ENCODE measurements around the gene PRR7.

PRR7 gene

DNA sequence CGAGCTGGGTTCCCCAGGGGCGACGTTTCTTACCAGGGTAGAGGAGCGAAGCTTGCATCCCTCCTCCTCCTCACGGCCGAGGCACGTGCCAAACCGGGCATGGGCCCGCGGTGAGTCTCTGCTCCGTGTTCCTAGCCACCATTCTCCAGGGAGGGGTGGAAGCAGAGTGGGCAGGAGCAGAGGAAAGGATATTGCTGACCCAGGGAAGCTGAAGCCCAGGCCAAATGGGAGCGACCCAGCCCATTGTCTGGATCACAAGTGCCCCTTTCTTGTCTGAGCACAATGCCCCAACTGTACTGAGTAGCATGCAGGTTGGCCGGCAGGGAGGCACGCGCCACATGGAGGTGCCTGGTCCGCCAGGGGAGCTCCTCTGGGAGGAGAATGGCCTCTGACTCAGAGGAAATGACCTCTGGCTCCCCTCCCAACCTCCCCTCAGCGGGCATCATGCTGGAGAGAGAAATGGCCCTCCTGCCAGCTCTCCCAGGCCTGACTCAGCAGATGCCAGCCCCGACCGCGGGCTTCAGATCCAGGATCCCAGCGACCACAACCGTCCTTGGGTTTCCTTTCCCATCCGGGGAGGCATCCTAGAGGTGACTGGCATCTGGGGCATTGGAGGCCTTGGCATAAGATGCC lies 1.1 kb downstream of the PRR7 start:
- Histone ChIP-seq H3K79me2 (ENCODE audit: low read length) (no peaks in the 10 kb centered on the region), H3F3A (ENCODE audit: insufficient read depth, low read length) (peaks cover 34% of the 10 kb centered on the region), H3K9ac (ENCODE audit: low read length) (peak overlapping the region; percentile 30; the same call in 1 of the 2 replicates), H3K4me1 (ENCODE audit: low read length) (peaks cover 31% of the 10 kb centered on the region), H3K4me2 (ENCODE audit: low read depth, low read length) (0 out of 2 replicates have a peak overlapping the region, but pooled peaks have one; percentile 25), H2AFZ (ENCODE audit: low read length) (no peak overlapping the region), H3K9me2 (replicated peaks; ENCODE audit: insufficient read depth, low read length) (no peaks in the 10 kb centered on the region), H3K27ac (ENCODE audit: low read length) (no peak overlapping the region), H3K36me3 (replicated peaks; ENCODE audit: insufficient read depth, low read length) (no peaks in the 10 kb centered on the region), H3K27me3 (replicated peaks; ENCODE audit: insufficient read depth, low read length) (no peaks in the 10 kb centered on the region), H3K9me3 (replicated peaks; ENCODE audit: insufficient read depth, low read length) (no peaks in the 10 kb centered on the region), H3K4me3 (ENCODE audit: low read length) (no peak overlapping the region), H4K20me1 (ENCODE audit: insufficient read depth, low read length) (no peaks in the 10 kb centered on the region)
- DNase-seq: no peak
- TF ChIP-seq CTCF (IDR thresholded peaks at IDR 0.05; ENCODE audit: low read length) (no peak), EZH2 (optimal IDR thresholded peaks at IDR 0.05; ENCODE audit: low read depth, low read length) (no peak), EZH2phosphoT487 (IDR thresholded peaks at IDR 0.05; ENCODE audit: low read length) (no peak)

GRCh38 chr5:177448244-177448950 lies 1.8 kb downstream of the PRR7 start:
- H4K20me1 ChIP-seq (ENCODE audit: insufficient read depth, low read length): no peaks in the 10 kb centered on the region
- TF ChIP-seq EZH2 (optimal IDR thresholded peaks at IDR 0.05; ENCODE audit: low read depth, low read length): no peak
- TF ChIP-seq CTCF (IDR thresholded peaks at IDR 0.05; ENCODE audit: low read length): no peak
- no peak for TF ChIP-seq EZH2phosphoT487 (IDR thresholded peaks at IDR 0.05; ENCODE audit: low read length)
- no peaks in the 10 kb centered on the region for H3K27me3 ChIP-seq (replicated peaks; ENCODE audit: insufficient read depth, low read length)
- no peak for DNase-seq
- H3F3A ChIP-seq (ENCODE audit: insufficient read depth, low read length): peaks cover 30% of the 10 kb centered on the region
- H3K79me2 ChIP-seq (ENCODE audit: low read length): no peaks in the 10 kb centered on the region
- no peaks in the 10 kb centered on the region for H3K9me2 ChIP-seq (replicated peaks; ENCODE audit: insufficient read depth, low read length)
- no peak overlapping the region for H3K9ac ChIP-seq (ENCODE audit: low read length)
- H2AFZ ChIP-seq (ENCODE audit: low read length): no peak overlapping the region
- H3K4me2 ChIP-seq (ENCODE audit: low read depth, low read length): no peak overlapping the region
- no peak overlapping the region for H3K4me3 ChIP-seq (ENCODE audit: low read length)
- H3K36me3 ChIP-seq (replicated peaks; ENCODE audit: insufficient read depth, low read length): no peaks in the 10 kb centered on the region
- H3K9me3 ChIP-seq (replicated peaks; ENCODE audit: insufficient read depth, low read length): no peaks in the 10 kb centered on the region
- no peak overlapping the region for H3K27ac ChIP-seq (ENCODE audit: low read length)
- H3K4me1 ChIP-seq (ENCODE audit: low read length): peaks cover 24% of the 10 kb centered on the region

DNA sequence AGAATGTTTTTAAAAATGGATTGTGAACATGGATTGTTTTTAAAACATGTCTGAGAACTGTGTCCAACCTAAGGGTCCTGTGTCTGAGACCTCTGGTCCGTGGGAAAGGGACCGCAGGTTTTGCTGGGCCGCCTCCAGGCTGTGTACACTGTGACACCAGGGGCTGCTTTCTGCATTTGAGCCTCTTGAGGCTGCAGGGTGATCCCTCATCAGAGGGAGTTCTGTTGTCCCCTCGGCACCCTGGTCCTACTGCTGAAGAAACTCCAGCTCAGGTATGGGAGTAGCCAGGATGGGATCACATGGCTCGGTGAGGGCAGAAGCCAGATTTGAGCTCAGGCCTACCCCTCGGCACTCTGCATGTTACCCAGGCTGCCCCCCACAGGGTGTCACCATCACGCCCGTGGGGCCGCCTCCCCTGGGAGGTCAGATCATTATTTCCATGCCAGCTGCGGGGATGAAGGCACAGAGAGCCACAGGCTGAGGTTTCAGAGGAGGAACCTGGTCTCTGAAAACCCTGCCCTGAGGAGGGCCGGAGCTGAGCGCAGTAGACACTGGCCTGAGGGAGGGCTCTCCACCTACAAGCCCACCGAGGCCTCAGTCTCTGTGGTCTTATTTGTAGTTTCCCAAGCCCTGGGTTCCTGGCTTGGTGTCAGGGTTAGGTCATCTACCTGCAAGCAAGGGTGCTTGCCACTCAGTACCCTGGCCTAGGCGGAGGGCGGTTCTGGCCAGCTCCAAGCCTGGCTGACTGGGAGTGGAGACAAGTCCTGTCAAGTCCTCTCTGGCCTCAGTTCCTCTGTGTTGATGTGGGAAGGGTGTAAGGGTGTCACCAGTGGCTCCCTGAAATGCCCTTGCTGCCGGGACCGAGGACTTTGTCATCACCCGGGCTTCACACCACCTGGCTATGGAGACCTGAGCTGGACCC lies 2.8 kb downstream of the PRR7 start:
- TF ChIP-seq EZH2phosphoT487 (IDR thresholded peaks at IDR 0.05; ENCODE audit: low read length) (no peak), EZH2 (optimal IDR thresholded peaks at IDR 0.05; ENCODE audit: low read depth, low read length) (no peak), CTCF (IDR thresholded peaks at IDR 0.05; ENCODE audit: low read length) (no peak)
- Histone ChIP-seq H3K4me2 (ENCODE audit: low read depth, low read length) (no peak overlapping the region), H3K27ac (ENCODE audit: low read length) (no peak overlapping the region), H3F3A (ENCODE audit: insufficient read depth, low read length) (peaks cover 21% of the 10 kb centered on the region), H3K9me2 (replicated peaks; ENCODE audit: insufficient read depth, low read length) (no peaks in the 10 kb centered on the region), H3K79me2 (ENCODE audit: low read length) (no peaks in the 10 kb centered on the region; the same call in 1 of the 2 replicates), H4K20me1 (ENCODE audit: insufficient read depth, low read length) (no peaks in the 10 kb centered on the region), H3K36me3 (replicated peaks; ENCODE audit: insufficient read depth, low read length) (no peaks in the 10 kb centered on the region), H2AFZ (ENCODE audit: low read length) (no peak overlapping the region), H3K9me3 (replicated peaks; ENCODE audit: insufficient read depth, low read length) (no peaks in the 10 kb centered on the region), H3K9ac (ENCODE audit: low read length) (no peak overlapping the region), H3K4me3 (ENCODE audit: low read length) (no peak overlapping the region), H3K27me3 (replicated peaks; ENCODE audit: insufficient read depth, low read length) (no peaks in the 10 kb centered on the region), H3K4me1 (ENCODE audit: low read length) (peaks cover 21% of the 10 kb centered on the region)
- no peak for DNase-seq

Measured in MM.1S (cell line).